Kidney glomerular epithelial cell (primary cell): Measurements from ENCODE around the gene ZFP3.
"Not testable (repeated sequence)": the region's sequence is repeated elsewhere in the genome, so short reads cannot be mapped to it uniquely, and the experiment has no call there.

Experiments
- DNase-seq: peaks from one replicate; lab custom pipeline; 2025; lab: John Stamatoyannopoulos, UW

ZFP3 gene

DNA sequence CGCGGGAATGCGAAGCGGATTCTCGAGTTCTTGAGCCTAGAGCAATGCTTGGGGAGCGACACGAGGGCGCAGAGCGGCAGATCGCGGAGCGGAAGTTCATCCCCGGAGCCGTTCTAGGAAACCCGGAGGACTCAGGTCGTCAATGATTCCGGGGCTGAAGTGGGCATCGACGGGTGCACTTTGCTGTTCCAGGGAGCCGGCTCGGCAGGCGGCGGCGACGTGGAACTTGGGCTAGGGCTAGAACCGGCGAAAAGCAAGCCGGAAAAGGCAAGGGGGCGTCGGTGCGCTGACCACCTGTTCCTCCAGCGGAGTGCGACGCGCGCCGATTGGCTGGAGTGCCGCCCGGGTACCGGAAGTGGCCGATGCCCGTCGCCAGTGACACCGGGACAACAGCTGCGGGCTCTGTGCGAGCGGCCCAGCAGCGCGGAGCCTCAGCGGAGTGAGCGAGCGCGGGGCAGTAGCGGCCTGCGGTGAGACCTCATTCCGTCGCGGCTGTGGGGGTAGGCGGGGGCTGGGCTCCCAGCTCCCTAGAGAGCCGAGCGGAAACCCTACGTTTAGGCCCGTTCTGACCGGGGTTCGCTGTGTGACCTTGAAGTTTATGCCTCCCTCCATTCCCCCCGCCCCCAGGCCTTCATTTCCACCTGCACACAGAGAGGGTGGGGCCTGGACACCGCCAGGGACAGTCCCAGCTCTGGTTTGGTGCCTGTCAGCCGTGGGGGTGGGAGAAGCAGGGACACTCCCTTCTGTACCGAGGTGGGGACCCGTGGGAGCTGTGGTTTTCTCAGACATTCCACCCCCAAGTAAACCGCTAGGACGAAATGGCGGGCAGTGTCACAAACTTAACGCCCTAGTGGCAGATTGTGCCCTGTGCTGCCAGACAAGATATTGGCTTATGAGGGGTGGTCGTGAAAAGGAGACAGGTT lies at the start of gene ZFP3:
ZFP3 (plus strand) TSS at position 362 of the 923 bp plus-strand sequence. CDS start 13,038 bp downstream, outside the sequence.
- peak; percentile 28 for DNase-seq

DNA sequence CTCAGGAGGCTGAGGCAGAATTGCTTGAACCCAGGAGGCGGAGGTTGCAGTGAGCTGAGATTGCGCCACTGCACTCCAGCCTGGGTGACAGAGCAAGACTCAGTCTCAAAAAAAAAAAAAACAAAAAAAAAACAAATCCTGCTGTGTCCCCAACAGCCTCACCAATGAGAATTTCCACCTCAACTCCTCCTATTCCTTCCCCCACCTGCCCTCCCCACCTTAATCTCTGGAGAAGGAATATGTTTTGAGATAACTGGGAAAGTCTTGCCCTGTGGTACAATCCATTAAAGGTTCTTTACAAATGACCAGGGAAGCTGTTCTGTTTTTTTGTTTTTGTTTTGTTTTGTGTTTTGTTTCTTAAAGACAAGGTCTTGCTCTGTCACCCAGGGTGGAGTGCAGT lies 48.1 kb upstream of the ZFP3 start:
- not testable (repeated sequence) for DNase-seq

DNA sequence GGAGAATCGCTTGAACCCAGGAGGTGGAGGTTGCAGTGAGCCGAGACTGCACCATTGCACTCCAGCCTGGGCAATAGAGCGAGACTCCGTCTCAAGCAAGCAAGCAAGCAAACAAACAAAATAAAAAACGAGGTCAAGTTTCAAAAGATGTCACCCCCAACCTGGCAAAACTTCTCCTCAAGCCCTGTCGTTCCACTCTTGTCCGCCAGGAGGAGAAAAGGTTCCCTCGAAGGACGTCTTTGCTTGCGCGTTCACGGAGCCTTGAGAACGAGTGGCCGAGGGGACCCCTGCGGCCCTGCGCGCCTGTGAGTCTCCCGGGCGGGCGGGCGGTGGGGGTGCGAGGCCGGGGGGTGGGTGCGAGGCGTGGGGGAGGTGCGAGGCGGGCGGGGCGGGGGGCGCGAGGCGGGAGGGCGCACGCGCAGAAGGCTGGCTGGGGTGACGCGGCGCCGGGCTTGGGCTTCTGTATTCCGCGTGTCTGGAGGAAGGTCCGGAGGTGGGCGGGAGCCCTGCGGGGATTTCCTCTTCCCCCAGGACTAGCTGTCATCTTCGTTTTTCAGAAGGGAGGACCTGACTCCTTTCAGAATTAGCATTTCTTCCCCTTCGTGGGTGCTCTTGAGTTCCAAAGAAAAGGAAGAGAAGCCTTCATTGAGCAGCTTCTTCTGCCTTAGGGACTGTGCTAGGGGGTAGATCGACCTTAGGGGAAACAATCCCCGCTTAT lies 46.7 kb upstream of the ZFP3 start:
- DNase-seq: peak; percentile 50

DNA sequence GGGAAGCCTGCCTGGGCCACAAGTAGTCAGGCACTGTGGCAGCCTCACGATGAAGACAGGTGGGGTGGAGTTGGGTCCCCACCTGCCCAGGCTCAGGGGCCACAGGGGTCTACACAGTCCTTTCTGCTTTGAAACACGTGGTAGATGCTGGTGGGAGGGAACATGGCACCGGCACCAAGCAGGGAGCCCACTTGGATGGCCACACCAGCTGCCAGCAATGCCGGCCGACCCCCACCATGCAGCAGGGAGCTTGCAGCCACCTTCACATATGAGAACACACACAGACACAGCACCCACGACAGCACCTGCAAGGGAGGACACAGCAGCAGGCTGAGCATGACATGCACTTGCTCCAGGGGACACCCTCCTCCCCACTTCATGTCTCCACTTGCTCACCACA lies 45.4 kb upstream of the ZFP3 start:
- DNase-seq: no peak

DNA sequence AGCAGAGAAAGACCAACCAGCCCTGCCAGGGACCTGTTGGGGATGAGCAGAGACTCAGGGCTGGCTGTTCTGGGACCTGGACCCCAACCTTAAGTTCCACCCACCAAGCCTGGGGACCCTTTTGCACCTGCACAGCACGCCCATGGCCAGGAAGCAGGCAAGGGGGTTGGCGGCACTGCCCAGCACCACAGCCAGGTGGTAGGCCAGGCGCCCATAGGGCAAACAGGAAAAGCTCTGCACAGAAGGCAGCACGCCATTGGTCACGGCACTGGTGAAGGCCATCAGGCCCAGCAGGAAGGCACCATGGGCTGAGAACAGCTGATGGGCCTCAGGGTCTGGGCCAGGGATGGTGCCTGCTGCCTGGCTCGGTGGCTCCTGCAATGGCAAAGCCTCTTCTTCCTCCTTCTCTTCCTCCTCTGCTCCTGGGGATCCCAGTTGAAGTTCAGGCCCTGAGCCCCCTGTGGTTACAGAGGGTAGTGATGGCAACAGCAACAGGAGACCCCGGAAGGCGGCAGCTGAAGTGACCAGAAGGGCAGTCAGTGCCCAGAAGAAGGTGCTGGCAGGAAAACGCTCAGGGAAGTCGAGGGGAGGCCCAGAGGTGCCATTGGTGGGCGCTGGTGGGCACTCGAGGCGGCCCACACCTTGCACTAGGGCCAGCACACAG lies 44.8 kb upstream of the ZFP3 start:
- DNase-seq: no peak

DNA sequence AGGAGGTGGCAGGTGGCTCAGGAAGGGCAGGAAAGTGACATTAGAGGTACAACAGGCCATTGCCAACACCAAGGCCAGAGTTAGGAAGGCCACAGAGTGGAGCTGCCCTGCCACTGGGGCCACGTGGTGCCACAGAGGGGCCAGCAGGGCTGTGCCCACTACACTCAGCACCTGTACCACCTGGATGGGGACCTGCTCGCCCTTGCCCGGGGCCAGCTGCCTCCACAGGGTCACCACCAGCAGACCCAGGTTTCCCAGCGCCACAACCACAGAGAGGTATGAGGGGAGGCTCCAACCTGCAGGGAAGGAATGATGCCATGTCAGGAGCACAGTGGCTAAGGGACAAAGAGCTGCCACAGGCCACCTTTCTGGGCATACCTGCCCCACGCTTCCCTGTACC lies 44.2 kb upstream of the ZFP3 start:
- DNase-seq: no peak

DNA sequence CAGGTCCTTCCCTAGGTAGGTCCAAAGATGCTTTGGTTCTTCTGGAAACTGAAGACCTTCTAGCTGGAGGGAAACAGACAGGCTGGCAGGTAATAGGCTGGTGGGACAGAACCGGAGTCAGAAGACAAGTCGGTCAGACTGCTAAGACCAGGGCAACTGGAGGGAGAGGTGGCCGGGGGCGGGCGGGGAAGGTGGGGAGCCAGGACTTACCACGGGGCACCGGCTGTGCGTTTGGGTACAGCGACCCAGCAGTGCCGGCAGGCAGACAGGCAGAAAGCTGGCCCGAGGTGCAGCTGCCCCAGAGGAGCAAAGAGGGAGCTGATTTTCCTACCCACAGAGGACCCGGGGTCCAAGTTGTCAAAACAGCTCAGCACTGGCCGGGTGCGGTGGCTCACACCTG lies 43.6 kb upstream of the ZFP3 start:
- DNase-seq: no peak

DNA sequence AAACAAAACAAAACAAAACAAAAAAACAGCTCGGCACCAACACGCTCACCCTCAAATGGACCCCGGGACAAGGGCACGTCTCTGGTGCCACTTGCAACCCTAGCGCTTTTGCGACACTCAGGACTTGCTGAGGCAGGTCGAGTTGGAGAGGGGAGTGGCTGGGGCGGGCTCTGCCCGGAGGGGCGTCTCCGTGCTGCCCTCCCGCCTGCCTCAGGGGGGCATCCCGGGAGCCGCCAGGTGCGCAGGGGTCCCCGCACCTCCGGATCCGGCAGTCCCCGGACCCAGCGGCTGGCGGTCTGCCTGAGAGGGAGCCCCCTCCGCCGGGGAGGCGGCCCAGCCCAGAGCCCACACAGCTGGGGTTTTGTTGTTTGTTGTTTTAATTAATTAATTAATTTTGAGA lies 43.0 kb upstream of the ZFP3 start, which contains the start of gene SLC52A1:
SLC52A1 (minus strand) TSS at position 112 of the 400 bp plus-strand sequence. CDS start 820 bp downstream, outside the sequence.
- DNase-seq: no peak

DNA sequence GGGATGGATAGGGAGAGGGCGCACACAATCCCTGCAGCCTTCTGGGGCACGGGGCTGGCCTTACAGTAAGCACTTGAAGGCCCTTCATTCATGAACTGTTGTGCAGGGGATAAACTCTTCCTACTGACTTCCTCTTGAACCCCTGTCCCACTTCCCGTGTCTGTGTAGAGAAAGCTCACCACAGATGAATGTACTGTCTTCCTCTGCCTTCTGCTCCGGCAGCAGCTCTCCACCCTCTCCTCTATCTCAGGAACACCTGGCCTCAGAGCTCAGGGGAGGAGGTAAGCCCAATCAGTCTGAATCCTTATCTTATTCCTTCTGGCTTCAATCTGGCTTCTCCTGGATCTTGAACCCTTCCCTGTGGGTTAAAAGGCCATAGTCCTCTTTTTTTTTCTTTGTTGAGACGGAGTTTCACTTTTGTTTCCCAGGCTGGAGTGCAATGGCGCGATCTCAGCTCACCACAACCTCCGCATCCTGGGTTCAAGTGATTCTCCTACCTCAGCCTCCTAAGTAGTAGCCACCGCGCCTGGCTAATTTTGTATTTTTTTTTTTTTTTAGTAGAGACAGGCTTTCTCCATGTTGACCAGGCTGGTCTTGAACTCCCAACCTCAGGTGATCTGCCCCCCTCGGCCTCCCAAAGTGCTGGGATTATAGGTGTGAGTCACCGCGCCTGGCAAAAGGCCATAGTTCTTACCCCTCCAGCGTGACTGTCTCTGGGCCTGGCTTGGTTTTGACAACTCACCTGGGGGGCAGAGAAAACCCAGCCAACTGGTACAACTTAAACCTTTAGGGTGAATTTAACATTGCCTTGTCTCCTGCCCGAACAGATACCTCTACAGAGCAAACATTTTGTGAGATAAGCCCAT lies 35.9 kb upstream of the ZFP3 start:
- DNase-seq: no peak

DNA sequence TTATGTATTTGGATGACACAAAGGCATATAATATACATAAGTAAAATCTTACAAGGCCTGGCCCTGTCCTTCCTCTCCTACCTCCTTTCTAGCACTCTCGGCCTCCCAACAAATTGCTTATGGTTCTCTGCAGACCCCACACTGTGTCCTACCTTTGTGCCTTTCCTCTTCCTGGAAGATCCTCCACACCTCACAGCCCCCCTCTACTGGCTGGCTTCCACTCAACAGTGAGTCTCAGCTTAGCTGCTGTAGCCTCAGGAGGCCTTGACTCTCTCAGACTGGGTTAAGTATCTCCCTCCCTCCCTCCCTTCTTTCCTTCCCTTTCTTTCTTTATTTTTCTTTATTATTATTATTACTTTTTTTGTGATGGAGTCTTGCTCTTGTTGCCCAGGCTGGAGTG lies 34.7 kb upstream of the ZFP3 start:
- DNase-seq: no peak

DNA sequence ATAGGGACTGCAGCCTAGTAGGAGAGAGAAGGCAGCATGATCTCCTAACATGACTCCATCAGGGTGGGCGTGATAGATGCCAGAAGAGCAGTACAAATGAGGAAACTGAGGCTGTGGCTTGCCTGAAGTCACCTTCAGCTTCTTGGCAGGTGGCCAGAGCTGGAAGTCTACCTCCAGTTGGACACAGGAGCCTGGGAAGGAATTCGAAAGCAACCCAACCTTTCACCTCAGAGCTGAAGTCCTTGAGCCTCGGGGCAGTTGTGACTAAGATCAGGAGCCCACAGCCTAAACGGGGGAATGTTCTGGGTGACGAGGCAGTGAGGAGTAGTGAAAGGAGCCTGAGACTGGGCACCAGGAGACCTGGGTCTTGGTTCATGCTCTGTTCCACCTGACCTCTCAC lies 33.6 kb upstream of the ZFP3 start:
- DNase-seq: no peak

DNA sequence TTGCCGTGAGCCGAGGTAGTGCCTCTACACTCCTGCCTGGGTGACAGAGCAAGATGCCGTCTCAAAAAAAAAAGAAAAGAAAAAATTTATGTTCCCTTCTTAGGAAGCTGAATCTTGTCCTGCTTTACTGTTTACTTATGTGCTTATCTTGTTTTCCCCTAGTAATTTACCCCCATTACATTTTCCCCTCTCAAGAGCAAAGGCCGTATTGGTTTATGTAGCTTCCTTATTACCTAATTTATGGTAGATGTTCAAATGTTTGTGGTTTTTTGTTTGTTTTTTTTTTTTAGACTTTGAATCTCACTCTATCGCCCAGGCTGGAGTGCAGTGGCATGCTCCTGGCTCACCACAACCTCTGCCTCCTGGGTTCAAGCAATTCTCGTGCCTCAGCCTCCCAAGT lies 32.8 kb upstream of the ZFP3 start:
- no peak for DNase-seq

DNA sequence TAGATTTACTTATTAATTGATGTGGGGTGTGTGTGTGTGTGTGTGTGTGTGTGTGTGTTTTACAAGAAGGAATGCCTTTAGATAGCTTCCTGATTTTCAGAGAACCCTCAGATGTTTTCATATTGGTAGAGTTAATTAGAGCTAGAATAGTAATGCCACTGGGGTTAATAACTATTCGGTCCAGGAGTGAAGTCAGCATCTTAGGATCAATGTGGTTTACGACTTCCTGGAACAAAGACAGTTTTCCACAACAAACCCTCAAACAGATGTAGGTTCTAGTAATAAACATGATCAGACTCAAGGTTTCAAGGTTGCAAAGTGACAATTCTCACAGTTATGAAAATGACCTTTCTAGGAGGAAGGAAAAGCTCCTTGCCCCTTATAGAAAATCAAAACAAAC lies 30.8 kb upstream of the ZFP3 start:
- no peak for DNase-seq

DNA sequence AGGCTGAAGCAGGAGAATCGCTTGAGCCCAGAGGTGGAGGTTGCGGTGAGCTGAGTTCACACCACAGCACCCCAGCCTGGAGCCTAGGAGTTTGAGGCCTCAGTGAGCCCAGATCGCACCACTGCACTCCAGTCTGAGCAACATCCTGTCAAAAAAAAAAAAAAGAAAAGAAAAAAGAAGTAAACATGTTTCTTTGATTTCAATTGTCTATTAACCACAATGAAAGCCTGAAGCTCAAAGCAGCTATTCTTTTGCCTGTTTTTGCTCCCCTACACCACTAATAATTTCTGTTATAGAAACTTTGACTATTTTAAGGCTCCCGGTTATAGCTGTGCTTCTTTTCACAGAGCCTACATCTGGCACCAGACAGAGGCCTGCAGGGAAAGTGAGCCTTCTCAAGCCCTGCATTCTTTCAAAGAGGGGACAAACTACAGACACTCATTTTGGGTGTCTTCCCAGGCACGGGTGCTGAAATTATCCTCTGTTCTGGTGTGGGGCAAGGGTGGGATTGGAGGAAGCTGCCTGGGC lies 28.9 kb upstream of the ZFP3 start:
- no peak for DNase-seq

DNA sequence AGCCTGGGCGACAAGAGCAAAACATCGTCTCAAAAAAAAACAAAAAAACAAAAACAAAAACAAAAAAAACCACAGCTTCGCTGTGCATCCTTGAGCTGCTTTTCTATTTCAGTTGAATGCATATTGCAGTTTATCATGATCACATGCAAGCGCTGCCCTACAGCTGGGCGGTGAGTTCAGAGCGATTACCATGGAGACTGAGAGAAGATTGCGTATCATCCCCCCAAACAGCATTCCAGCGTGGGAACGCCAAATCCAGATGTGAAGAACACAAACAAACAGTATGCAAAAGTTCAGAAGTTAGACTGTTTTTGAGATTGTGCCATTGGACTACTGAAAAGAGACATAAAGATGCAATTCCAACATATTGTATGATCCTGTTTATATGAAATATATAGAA lies 28.0 kb upstream of the ZFP3 start:
- DNase-seq: no peak

DNA sequence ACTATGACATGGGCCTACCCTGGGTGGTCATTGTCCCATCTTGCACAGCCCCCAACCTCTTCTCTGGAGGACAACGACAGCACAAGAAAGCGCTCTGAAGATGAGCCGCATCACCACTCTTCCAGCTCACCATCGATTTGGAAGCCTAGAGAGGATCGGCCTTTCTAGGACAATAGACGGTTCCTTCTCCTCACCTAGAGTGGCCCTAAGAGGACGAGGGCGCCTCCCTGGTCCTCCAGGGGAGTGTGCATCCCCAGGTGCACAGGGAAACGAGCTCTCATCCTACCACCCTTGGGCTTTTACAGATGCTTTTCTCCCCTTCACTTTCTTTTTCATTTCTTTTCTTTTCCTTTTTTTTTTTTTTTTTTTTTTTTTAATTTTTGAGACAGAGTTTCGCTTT lies 22.7 kb upstream of the ZFP3 start:
- DNase-seq: no peak

DNA sequence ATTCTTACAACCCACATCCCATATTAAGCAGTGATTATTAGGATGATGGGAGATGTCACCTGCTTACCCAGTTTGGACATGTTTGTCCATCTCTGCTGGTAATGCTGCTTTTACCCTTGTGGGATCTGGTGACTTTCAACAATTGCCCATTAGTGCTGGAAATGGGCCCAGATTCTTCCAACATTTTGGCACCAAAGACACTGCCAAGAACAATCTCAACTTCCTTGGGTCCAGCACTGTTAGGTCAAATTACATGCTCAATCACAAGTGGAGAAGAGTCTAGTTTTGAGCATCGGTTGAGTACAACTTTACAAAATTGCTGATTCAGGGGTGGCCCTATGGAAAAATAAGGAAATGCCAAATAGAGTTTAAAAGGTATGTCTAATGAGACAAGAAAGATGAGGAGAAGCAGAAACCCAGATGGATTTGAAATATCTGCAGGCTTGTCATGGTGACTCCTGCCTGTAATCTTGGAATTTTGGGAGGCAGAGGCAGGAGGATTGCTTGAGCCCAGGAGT lies 13.0 kb upstream of the ZFP3 start:
- DNase-seq: no peak

DNA sequence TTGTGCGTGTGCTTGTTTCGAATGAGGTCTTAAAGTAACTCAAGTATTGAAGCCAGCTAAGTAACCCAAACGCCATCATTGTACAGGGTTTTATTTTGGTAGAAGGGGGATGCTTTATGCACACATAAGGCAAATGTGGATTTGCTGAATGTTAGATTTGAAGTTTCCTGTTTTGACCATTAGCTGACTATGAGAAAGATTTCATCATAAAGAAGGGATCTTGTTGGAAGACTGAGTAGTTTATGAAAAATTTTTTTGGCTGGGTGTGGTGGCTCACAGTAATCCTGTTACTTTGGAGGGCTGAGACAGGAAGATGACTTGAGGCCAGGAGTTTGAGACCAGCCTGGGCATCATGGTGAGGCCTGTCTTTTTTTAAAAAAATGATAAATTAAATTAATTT lies 10.0 kb upstream of the ZFP3 start:
- no peak for DNase-seq

DNA sequence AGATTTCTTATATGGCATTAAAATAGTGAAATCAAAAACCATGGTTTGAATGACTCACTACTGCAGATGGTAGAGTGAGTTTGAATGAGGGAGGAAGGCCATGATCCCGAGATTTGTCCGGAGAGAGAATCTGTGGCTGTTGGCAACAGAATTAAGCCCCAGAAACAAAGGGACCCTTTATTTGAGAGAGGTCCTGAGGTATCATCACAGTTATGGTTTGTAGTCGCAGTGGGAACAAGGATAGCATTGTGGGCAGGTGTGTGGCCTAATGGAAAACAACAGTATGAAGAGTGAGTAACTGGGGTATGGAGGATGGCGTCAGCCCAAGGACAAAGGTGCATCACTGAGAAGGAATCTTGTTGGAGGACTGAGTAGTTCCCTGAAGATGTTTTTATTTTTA lies 8.5 kb upstream of the ZFP3 start:
- DNase-seq: no peak

DNA sequence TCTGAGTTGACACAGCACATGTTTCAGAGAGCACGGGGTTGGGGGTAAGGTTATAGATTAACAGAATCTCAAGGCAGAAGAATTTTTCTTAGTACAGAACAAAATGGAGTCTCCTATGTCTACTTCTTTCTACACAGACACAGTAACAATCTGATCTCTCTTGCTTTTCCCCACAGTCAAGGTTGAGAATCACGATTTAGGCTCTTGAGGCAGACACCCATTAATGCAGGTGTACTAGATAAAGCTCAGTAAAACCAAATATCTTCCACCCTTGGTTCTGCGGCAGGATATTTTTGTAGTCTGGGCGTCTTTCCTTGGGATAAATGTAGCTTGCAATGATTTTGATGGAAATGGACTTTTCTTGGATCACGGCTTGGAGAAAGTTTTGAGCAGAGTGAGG lies 2.8 kb upstream of the ZFP3 start:
- DNase-seq: not testable (repeated sequence)

DNA sequence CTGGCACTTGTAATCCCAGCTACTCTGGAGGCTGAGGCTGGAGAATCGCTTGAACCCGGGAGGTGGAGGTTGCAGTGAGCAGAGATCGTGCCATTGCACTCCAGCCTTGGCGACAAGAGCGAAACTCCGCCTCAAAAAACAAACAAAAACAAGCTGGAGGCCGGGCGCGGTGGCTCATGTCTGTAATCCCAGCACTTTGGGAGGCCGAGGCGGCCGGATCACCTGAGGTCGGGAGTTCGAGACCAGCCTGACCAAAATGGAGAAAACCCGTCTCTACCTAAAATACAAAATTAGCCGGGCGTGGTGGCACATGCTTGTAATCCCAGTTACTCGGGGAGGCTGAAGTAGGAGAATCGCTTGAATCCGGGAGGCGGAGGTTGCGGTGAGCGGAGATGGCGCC lies 992 bp upstream of the ZFP3 start:
- DNase-seq: not testable (repeated sequence)
